Liver (tissue), 3 donors: ENCODE data around the gene TBL1XR1.

Source experiments
- MAX ChIP-seq: IDR thresholded peaks from 2 replicates; pipeline ENCODE4 v1.6.1; 2016; ENCODE audit warnings: antibody characterized with exemption
- RAD21 ChIP-seq, 2 donors: IDR thresholded peaks; 2 replicates each; pipeline ENCODE4 v1.6.1; 2016; ENCODE audit warnings: antibody characterized with exemption in 2 of 2, mild to moderate bottlenecking in 2 of 2
- TAF1 ChIP-seq: conservative IDR thresholded peaks from 2 replicates; pipeline ENCODE4 v1.6.1; 2016; ENCODE audit warnings: antibody characterized with exemption, mild to moderate bottlenecking
- ZBTB33 ChIP-seq: IDR thresholded peaks from 2 replicates; pipeline ENCODE4 v1.6.1; 2016; ENCODE audit warnings: antibody characterized with exemption
- TF ChIP-seq, protein P1 (sequence below): fragments of 150-350 bp; IDR thresholded peaks from 2 replicates; pipeline ENCODE4 v1.5.1; 2017; ENCODE audit warnings: improper control_type of control experiment, low read depth, low read length; ENCODE audit not compliant: missing input control
- TF ChIP-seq, protein P2 (sequence below): IDR thresholded peaks from 2 replicates; pipeline ENCODE4 v1.6.1; 2016; ENCODE audit warnings: antibody characterized with exemption, mild to moderate bottlenecking
- donor health status: healthy.
- donor health status: healthy.

- no peak for TF ChIP-seq MAX
- no peak for TF ChIP-seq TAF1
- TF ChIP-seq, protein P1, sequence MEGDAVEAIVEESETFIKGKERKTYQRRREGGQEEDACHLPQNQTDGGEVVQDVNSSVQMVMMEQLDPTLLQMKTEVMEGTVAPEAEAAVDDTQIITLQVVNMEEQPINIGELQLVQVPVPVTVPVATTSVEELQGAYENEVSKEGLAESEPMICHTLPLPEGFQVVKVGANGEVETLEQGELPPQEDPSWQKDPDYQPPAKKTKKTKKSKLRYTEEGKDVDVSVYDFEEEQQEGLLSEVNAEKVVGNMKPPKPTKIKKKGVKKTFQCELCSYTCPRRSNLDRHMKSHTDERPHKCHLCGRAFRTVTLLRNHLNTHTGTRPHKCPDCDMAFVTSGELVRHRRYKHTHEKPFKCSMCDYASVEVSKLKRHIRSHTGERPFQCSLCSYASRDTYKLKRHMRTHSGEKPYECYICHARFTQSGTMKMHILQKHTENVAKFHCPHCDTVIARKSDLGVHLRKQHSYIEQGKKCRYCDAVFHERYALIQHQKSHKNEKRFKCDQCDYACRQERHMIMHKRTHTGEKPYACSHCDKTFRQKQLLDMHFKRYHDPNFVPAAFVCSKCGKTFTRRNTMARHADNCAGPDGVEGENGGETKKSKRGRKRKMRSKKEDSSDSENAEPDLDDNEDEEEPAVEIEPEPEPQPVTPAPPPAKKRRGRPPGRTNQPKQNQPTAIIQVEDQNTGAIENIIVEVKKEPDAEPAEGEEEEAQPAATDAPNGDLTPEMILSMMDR = no peak
- TF ChIP-seq RAD21 (IDR thresholded peaks at IDR 0.05) = no peak
- TF ChIP-seq, protein P2, sequence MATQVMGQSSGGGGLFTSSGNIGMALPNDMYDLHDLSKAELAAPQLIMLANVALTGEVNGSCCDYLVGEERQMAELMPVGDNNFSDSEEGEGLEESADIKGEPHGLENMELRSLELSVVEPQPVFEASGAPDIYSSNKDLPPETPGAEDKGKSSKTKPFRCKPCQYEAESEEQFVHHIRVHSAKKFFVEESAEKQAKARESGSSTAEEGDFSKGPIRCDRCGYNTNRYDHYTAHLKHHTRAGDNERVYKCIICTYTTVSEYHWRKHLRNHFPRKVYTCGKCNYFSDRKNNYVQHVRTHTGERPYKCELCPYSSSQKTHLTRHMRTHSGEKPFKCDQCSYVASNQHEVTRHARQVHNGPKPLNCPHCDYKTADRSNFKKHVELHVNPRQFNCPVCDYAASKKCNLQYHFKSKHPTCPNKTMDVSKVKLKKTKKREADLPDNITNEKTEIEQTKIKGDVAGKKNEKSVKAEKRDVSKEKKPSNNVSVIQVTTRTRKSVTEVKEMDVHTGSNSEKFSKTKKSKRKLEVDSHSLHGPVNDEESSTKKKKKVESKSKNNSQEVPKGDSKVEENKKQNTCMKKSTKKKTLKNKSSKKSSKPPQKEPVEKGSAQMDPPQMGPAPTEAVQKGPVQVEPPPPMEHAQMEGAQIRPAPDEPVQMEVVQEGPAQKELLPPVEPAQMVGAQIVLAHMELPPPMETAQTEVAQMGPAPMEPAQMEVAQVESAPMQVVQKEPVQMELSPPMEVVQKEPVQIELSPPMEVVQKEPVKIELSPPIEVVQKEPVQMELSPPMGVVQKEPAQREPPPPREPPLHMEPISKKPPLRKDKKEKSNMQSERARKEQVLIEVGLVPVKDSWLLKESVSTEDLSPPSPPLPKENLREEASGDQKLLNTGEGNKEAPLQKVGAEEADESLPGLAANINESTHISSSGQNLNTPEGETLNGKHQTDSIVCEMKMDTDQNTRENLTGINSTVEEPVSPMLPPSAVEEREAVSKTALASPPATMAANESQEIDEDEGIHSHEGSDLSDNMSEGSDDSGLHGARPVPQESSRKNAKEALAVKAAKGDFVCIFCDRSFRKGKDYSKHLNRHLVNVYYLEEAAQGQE = no peak
- TF ChIP-seq ZBTB33 = no peak
Measured at GRCh38 chr3:177062052-177062732, 135.1 kb downstream of the TBL1XR1 start.
